ENCODE data around the gene MR1. TPM values are rescaled to one million over a fixed set of nuclear protein-coding genes. Genes with fewer than 3 reads are reported as not detected.

Gene MR1
- total and polyA plus RNA-seq, 9 of the 15 experiments (the other 6 are each of a cell fraction or from before 2014, with no cell fraction given): 9.7 to 21.7 (median 15.6) TPM

- TF ChIP-seq IRF1 (CRISPR knock-in tag; IDR thresholded peaks at IDR 0.05; ENCODE audit: borderline replicate concordance) (no peak), MXI1 (IDR thresholded peaks at IDR 0.05; ENCODE audit: low read depth, low read length) (no peak), SMARCE1 (IDR thresholded peaks at IDR 0.05) (peak; percentile 42; the same call in 1 of the 2 replicates), ZNF407 (IDR thresholded peaks at IDR 0.05; ENCODE audit: low read depth) (no peak), KAT7 (CRISPR knock-in tag; IDR thresholded peaks at IDR 0.05; ENCODE audit: borderline replicate concordance) (0 out of 2 replicates have a peak, but pooled peaks have one; percentile 63), XRCC5 (IDR thresholded peaks at IDR 0.05; ENCODE audit: low read depth, low read length) (0 out of 2 replicates have a peak, but pooled peaks have one; percentile 6), ZBTB7A (IDR thresholded peaks at IDR 0.05; ENCODE audit: borderline replicate concordance, control insufficient read depth, low read depth, low read length) (0 out of 2 replicates have a peak, but pooled peaks have one; percentile 58), ARID1B (IDR thresholded peaks at IDR 0.05) (peak; percentile 59), NBN (IDR thresholded peaks at IDR 0.05; ENCODE audit: low read depth) (no peak), SMAD3 (CRISPR knock-in tag; conservative IDR thresholded peaks at IDR 0.05) (0 out of 2 replicates have a peak, but pooled peaks have one; percentile 25), ZNF217 (CRISPR knock-in tag; IDR thresholded peaks at IDR 0.05) (no peak), FOSL1 (tag; conservative IDR thresholded peaks at IDR 0.05) (peak; percentile 34), MAZ (CRISPR knock-in tag; conservative IDR thresholded peaks at IDR 0.05 in 1 of 2, IDR thresholded peaks at IDR 0.05 in 1 of 2) (peak in 1 of 2 experiments; percentile 51; a peak in 2 of 4 replicates), KDM5B (IDR thresholded peaks at IDR 0.05; ENCODE audit: insufficient replicate concordance, low read depth, low read length) (no peak), CCAR2 (IDR thresholded peaks at IDR 0.05; ENCODE audit: low read depth, low read length) (no peak), TEAD4 (IDR thresholded peaks at IDR 0.05; ENCODE audit: low read length) (peak; percentile 27; the same call in 1 of the 2 replicates), TEAD4 (CRISPR knock-in tag; IDR thresholded peaks at IDR 0.05; ENCODE audit: borderline replicate concordance) (no peak)
Observed at GRCh38 chr1:181101581-181102226, 67.9 kb downstream of the MR1 start (continued).
